ENCODE data around the gene TTLL8. TPM values are rescaled to one million over a fixed set of nuclear protein-coding genes. Genes with fewer than 3 reads are reported as not detected.

The TTLL8 gene
- polyA plus RNA-seq, 2 of the 4 experiments (the other 2 are of a cell fraction), result not detected

GRCh38 chr22:50032109-50032871 is 25.8 kb downstream of the TTLL8 start (continued):
- TF ChIP-seq, protein P1, sequence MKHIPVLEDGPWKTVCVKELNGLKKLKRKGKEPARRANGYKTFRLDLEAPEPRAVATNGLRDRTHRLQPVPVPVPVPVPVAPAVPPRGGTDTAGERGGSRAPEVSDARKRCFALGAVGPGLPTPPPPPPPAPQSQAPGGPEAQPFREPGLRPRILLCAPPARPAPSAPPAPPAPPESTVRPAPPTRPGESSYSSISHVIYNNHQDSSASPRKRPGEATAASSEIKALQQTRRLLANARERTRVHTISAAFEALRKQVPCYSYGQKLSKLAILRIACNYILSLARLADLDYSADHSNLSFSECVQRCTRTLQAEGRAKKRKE (CRISPR knock-in tag; IDR thresholded peaks at IDR 0.05; ENCODE audit: low read depth), result no peak

DNA sequence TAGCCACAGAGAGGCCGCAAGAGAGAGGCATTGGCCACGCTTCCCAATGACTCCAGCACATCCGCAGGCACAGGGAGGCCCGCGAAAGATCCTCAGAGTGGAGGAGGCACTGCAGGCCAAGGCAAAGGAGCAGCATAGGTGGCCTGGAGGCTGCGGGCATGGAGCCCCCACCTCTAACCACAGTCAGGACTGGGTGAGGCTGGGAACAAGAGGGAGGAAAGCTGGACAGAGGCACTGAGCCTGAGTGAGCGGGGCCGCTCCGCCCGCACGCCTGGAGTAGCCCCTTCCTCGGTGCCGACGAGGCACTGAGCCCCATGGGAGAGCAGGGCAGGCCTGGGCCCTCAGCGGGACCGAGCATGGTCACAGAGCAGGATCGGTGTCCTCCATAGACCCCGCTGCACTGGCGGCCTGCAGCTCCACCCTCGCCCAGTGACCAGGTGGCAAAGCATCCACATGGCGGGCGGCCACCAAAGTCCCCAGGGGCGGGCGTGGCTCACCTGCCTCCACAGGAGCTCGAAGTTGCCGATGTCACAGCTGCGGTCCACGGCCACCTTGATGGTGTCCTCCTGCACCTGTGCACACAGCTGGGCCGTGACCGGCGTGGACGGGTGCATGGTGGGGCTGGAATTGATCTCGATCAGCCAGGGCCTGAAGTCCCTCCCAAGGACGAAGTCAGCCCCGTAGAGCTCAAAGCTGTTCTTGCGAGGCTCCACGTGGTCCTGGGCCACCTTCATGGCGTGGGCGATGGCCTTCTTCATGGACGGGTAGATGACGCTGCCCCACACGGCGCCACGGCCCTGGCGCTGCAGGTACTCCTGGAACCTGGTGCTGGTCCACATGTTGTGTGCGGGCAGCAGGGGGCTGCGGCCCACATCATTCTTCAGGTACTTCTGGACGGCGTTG is 26.7 kb downstream of the TTLL8 start:
- Histone ChIP-seq H3K27ac (no peak overlapping the region), H3K4me1 (peaks cover 6% of the 10 kb centered on the region; the same call in 1 of the 3 replicates), H3K9me3 (no peaks in the 10 kb centered on the region), H3K4me2 (no peak overlapping the region), H3K4me3 (no peak overlapping the region)
- ATAC-seq (no peak), DNase-seq (ENCODE audit: low read depth in 1 of 2, low spot score in 1 of 2) (no peak), FAIRE-seq (no peak)
- ChIA-PET CTCF (interaction anchor here (0.8 to 3.1 kb wide), 19 partner anchors 10 to 293 kb away, joined by 3 to 49 read pairs (median 5); partner anchors contain the start of gene PIM3), POLR2A (interaction anchor here (1.2 to 1.7 kb wide), 2 partner anchors 100 to 114 kb away, joined by 3 to 7 read pairs; partner anchors contain the start of gene ALG12)
- WGBS (ENCODE audit: missing lambda C conversion rate), result 78% methylated on average over 21 of the region's 49 CpGs
- no peak for TF ChIP-seq GATA3 (IDR thresholded peaks at IDR 0.05; ENCODE audit: borderline replicate concordance)
- TF ChIP-seq, protein P2, sequence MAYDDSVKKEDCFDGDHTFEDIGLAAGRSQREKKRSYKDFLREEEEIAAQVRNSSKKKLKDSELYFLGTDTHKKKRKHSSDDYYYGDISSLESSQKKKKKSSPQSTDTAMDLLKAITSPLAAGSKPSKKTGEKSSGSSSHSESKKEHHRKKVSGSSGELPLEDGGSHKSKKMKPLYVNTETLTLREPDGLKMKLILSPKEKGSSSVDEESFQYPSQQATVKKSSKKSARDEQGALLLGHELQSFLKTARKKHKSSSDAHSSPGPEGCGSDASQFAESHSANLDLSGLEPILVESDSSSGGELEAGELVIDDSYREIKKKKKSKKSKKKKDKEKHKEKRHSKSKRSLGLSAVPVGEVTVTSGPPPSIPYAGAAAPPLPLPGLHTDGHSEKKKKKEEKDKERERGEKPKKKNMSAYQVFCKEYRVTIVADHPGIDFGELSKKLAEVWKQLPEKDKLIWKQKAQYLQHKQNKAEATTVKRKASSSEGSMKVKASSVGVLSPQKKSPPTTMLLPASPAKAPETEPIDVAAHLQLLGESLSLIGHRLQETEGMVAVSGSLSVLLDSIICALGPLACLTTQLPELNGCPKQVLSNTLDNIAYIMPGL (CRISPR knock-in tag; IDR thresholded peaks at IDR 0.05; ENCODE audit: borderline replicate concordance), result no peak
- TF ChIP-seq HOXA7 (CRISPR knock-in tag; IDR thresholded peaks at IDR 0.05), result no peak
- TF ChIP-seq REST (IDR thresholded peaks at IDR 0.05), result no peak
- TF ChIP-seq TFCP2L1 (CRISPR knock-in tag; IDR thresholded peaks at IDR 0.05), result no peak
- TF ChIP-seq, protein P3, sequence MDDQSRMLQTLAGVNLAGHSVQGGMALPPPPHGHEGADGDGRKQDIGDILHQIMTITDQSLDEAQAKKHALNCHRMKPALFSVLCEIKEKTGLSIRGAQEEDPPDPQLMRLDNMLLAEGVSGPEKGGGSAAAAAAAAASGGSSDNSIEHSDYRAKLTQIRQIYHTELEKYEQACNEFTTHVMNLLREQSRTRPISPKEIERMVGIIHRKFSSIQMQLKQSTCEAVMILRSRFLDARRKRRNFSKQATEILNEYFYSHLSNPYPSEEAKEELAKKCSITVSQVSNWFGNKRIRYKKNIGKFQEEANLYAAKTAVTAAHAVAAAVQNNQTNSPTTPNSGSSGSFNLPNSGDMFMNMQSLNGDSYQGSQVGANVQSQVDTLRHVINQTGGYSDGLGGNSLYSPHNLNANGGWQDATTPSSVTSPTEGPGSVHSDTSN (IDR thresholded peaks at IDR 0.05), result no peak
- TF ChIP-seq MAFK (IDR thresholded peaks at IDR 0.05; ENCODE audit: partially characterized antibody), result no peak
- TF ChIP-seq, protein P4, sequence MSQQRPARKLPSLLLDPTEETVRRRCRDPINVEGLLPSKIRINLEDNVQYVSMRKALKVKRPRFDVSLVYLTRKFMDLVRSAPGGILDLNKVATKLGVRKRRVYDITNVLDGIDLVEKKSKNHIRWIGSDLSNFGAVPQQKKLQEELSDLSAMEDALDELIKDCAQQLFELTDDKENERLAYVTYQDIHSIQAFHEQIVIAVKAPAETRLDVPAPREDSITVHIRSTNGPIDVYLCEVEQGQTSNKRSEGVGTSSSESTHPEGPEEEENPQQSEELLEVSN (IDR thresholded peaks at IDR 0.05; ENCODE audit: borderline replicate concordance, low read depth), result no peak
- no peak for TF ChIP-seq ZFP36 (IDR thresholded peaks at IDR 0.05; ENCODE audit: borderline replicate concordance, partially characterized antibody)
- TF ChIP-seq, protein P5, sequence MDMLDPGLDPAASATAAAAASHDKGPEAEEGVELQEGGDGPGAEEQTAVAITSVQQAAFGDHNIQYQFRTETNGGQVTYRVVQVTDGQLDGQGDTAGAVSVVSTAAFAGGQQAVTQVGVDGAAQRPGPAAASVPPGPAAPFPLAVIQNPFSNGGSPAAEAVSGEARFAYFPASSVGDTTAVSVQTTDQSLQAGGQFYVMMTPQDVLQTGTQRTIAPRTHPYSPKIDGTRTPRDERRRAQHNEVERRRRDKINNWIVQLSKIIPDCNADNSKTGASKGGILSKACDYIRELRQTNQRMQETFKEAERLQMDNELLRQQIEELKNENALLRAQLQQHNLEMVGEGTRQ (IDR thresholded peaks at IDR 0.05), result no peak
- no peak for TF ChIP-seq KDM1A (IDR thresholded peaks at IDR 0.05; ENCODE audit: low read depth)
- no peak for TF ChIP-seq EHF (CRISPR knock-in tag; IDR thresholded peaks at IDR 0.05)
- no peak for TF ChIP-seq NFE2L2 (conservative IDR thresholded peaks at IDR 0.05; ENCODE audit: low read length)
- TF ChIP-seq CHD2 (IDR thresholded peaks at IDR 0.05; ENCODE audit: low read length, partially characterized antibody), result no peak

Data from A549 (cell line).